Mesenchymal stem cell (in vitro differentiated cells and primary cell): ENCODE data around the gene TRAPPC14.

Experiments
- DNase-seq: peaks from one replicate; pipeline ENCODE4 v3.0.0-alpha.2; 2013
- H2AFZ ChIP-seq: one replicate; pipeline ENCODE4 v1.6.1; 2013; ENCODE audit warnings: low read depth, mild to moderate bottlenecking, control low read depth, inconsistent platforms, low read length, moderate library complexity
- H2AK5ac ChIP-seq: 2 replicates; pipeline ENCODE4 v1.6.1; 2013; ENCODE audit warnings: low read length, moderate library complexity, mild to moderate bottlenecking, inconsistent platforms; ENCODE audit not compliant: severe bottlenecking
- H2BK120ac ChIP-seq: one replicate; pipeline ENCODE4 v1.6.1; 2013; ENCODE audit warnings: low read depth, mild to moderate bottlenecking, inconsistent platforms, low read length, moderate library complexity
- H2BK12ac ChIP-seq, 2 experiments: one replicate each; pipeline ENCODE4 v1.6.1; 2013; ENCODE audit warnings: inconsistent platforms in 2 of 2, low read length in 2 of 2, mild to moderate bottlenecking in 2 of 2, moderate library complexity in 2 of 2, control low read depth in 1 of 2
- H2BK15ac ChIP-seq: one replicate; pipeline ENCODE4 v1.6.1; 2013; ENCODE audit warnings: mild to moderate bottlenecking, low read depth, inconsistent platforms; ENCODE audit not compliant: poor library complexity, severe bottlenecking
- H2BK5ac ChIP-seq: 2 replicates; pipeline ENCODE4 v1.6.1; 2013; ENCODE audit warnings: low read depth, mild to moderate bottlenecking, low read length, control low read depth, inconsistent platforms; ENCODE audit not compliant: poor library complexity, severe bottlenecking
- H3K14ac ChIP-seq, 2 experiments: one replicate each; pipeline ENCODE4 v1.6.1; 2013; ENCODE audit warnings: inconsistent platforms in 2 of 2, low read length in 2 of 2, control low read depth in 1 of 2, mild to moderate bottlenecking in 1 of 2, moderate library complexity in 1 of 2
- H3K18ac ChIP-seq, 2 experiments: one replicate each; pipeline ENCODE4 v1.6.1; 2013; ENCODE audit warnings: inconsistent platforms in 2 of 2, low read length in 2 of 2, control low read depth in 1 of 2, low read depth in 1 of 2, mild to moderate bottlenecking in 1 of 2
- H3K23ac ChIP-seq, 2 experiments: one replicate each; pipeline ENCODE4 v1.6.1; 2013; ENCODE audit warnings: inconsistent platforms in 2 of 2, low read length in 2 of 2, mild to moderate bottlenecking in 2 of 2, moderate library complexity in 2 of 2, control low read depth in 1 of 2
- H3K27ac ChIP-seq: 2 replicates; pipeline ENCODE4 v1.5.1; 2013; ENCODE audit warnings: mild to moderate bottlenecking, moderate library complexity, low read length, control low read depth, inconsistent platforms; ENCODE audit not compliant: poor library complexity, severe bottlenecking
- H3K27me3 ChIP-seq, 2 experiments: 2 replicates each; pipeline versions ENCODE4 v1.6.1 to v1.7.0; 2013; ENCODE audit warnings: low read length in 2 of 2, mild to moderate bottlenecking in 2 of 2, moderate library complexity in 2 of 2, control low read depth in 1 of 2, inconsistent platforms in 1 of 2; ENCODE audit not compliant: control insufficient read depth in 1 of 2, insufficient read depth in 1 of 2
- H3K36me3 ChIP-seq, 2 experiments: 2 replicates each; pipeline versions ENCODE4 v1.6.1 to v1.7.0; 2013; ENCODE audit warnings: low read length in 2 of 2, control low read depth in 1 of 2, inconsistent platforms in 1 of 2, low read depth in 1 of 2, mild to moderate bottlenecking in 1 of 2; ENCODE audit not compliant: insufficient read depth in 2 of 2, control insufficient read depth in 1 of 2
- H3K4ac ChIP-seq, 2 experiments: one replicate each; pipeline ENCODE4 v1.6.1; 2013; ENCODE audit warnings: inconsistent platforms in 2 of 2, low read length in 2 of 2, mild to moderate bottlenecking in 2 of 2, moderate library complexity in 2 of 2, control low read depth in 1 of 2, low read depth in 1 of 2
- H3K4me1 ChIP-seq: 2 replicates; pipeline ENCODE4 v1.6.1; 2013; ENCODE audit warnings: low read depth, low read length, control low read depth; ENCODE audit not compliant: control insufficient read depth, insufficient read depth
- H3K4me2 ChIP-seq: 2 replicates; pipeline ENCODE4 v1.6.1; 2013; ENCODE audit warnings: low read length, mild to moderate bottlenecking, inconsistent platforms; ENCODE audit not compliant: poor library complexity, severe bottlenecking
- H3K4me3 ChIP-seq, 2 experiments: 2 replicates each; pipeline versions ENCODE4 v1.5.1 to v1.7.0; 2013; ENCODE audit warnings: low read length in 2 of 2, mild to moderate bottlenecking in 2 of 2, control low read depth in 1 of 2, low read depth in 1 of 2; ENCODE audit not compliant: insufficient read depth in 1 of 2
- H3K79me1 ChIP-seq: replicated peaks from 2 replicates; pipeline ENCODE4 v1.6.1; 2013; ENCODE audit warnings: mild to moderate bottlenecking, control low read depth, low read length, inconsistent platforms; ENCODE audit not compliant: poor library complexity, severe bottlenecking
- H3K9ac ChIP-seq: 2 replicates; pipeline ENCODE4 v1.7.0; 2013; ENCODE audit warnings: mild to moderate bottlenecking, low read length, moderate library complexity
- H3K9me3 ChIP-seq: 2 replicates; pipeline ENCODE4 v1.7.0; 2013; ENCODE audit warnings: mild to moderate bottlenecking, low read length; ENCODE audit not compliant: control insufficient read depth
- H4K8ac ChIP-seq: one replicate; pipeline ENCODE4 v1.6.1; 2013; ENCODE audit warnings: inconsistent platforms, mild to moderate bottlenecking, low read length, moderate library complexity
- H4K91ac ChIP-seq: one replicate; pipeline ENCODE4 v1.6.1; 2013; ENCODE audit warnings: mild to moderate bottlenecking, low read length, inconsistent platforms
- WGBS: methylation state at CpG from one replicate; pipeline ENCODE4 v1.1.7; 2013; ENCODE audit warnings: mixed read lengths; 5-methylcytosine and 5-hydroxymethylcytosine counted together

The TRAPPC14 gene

GRCh38 chr7:100191775-100192174, 33.3 kb upstream of the TRAPPC14 start:
- WGBS, result 95% methylated on average over 2 of the region's 2 CpGs
- Histone ChIP-seq H2AFZ (no peak overlapping the region), H3K9ac (no peak overlapping the region), H3K79me1 (no peaks in the 10 kb centered on the region), H2AK5ac (no peak overlapping the region), H2BK5ac (no peak overlapping the region), H2BK12ac (no peak overlapping the region), H3K4me3 (no peak overlapping the region), H3K4me1 (no peaks in the 10 kb centered on the region), H3K4ac (no peak overlapping the region), H3K4me2 (no peak overlapping the region), H3K23ac (no peak overlapping the region), H2BK15ac (no peak overlapping the region), H4K8ac (no peak overlapping the region), H3K36me3 (no peaks in the 10 kb centered on the region), H3K18ac (no peak overlapping the region), H3K9me3 (no peaks in the 10 kb centered on the region), H3K27ac (no peak overlapping the region), H3K27me3 (peaks cover 0 to 13% of the 10 kb centered on the region in 2 experiments), H3K14ac (no peak overlapping the region), H2BK120ac (no peak overlapping the region), H4K91ac (no peak overlapping the region)
- DNase-seq, result peak; percentile 45

- Histone ChIP-seq H2AFZ (no peak overlapping the region), H2BK120ac (no peak overlapping the region), H3K9ac (peak overlapping the region; percentile 57), H3K4ac (no peak overlapping the region), H4K8ac (no peak overlapping the region), H3K27ac (no peak overlapping the region), H3K36me3 (no peaks in the 10 kb centered on the region), H2BK15ac (no peak overlapping the region), H3K79me1 (no peaks in the 10 kb centered on the region), H3K4me3 (no peak overlapping the region), H3K18ac (no peak overlapping the region), H2AK5ac (no peak overlapping the region), H2BK5ac (no peak overlapping the region), H3K9me3 (no peaks in the 10 kb centered on the region), H4K91ac (no peak overlapping the region), H3K27me3 (peaks cover 0 to 13% of the 10 kb centered on the region in 2 experiments), H3K4me2 (no peak overlapping the region), H3K23ac (no peak overlapping the region), H3K4me1 (no peaks in the 10 kb centered on the region), H3K14ac (no peak overlapping the region), H2BK12ac (no peak overlapping the region)
- WGBS, result 82% methylated on average over 4 of the region's 4 CpGs
- DNase-seq, result peak; percentile 51
These were observed 31.7 kb upstream of the TRAPPC14 start for GRCh38 chr7:100190048-100190711.

- Histone ChIP-seq H4K8ac (no peak overlapping the region), H3K4ac (no peak overlapping the region), H2AFZ (no peak overlapping the region), H3K14ac (no peak overlapping the region), H2BK5ac (peak overlapping the region; percentile 57), H3K4me1 (no peaks in the 10 kb centered on the region), H3K23ac (no peak overlapping the region), H3K36me3 (no peaks in the 10 kb centered on the region), H3K9me3 (no peaks in the 10 kb centered on the region), H2BK12ac (no peak overlapping the region), H3K27me3 (peaks cover 0 to 13% of the 10 kb centered on the region in 2 experiments), H2AK5ac (no peak overlapping the region), H3K4me2 (no peak overlapping the region), H3K18ac (no peak overlapping the region), H3K4me3 (no peak overlapping the region), H2BK15ac (no peak overlapping the region), H2BK120ac (no peak overlapping the region), H3K79me1 (no peaks in the 10 kb centered on the region), H4K91ac (no peak overlapping the region), H3K27ac (no peak overlapping the region), H3K9ac (no peak overlapping the region)
- 76% methylated on average over 3 of the region's 3 CpGs for WGBS
- no peak for DNase-seq
These were observed 30.5 kb upstream of the TRAPPC14 start for GRCh38 chr7:100189061-100189460.

GRCh38 chr7:100185726-100186125, 27.2 kb upstream of the TRAPPC14 start:
- Histone ChIP-seq H2BK5ac (no peak overlapping the region), H3K23ac (no peak overlapping the region), H4K91ac (no peak overlapping the region), H3K27me3 (peaks cover 0 to 6% of the 10 kb centered on the region in 2 experiments), H3K79me1 (no peaks in the 10 kb centered on the region), H2BK120ac (no peak overlapping the region), H2AFZ (no peak overlapping the region), H3K4me3 (no peak overlapping the region), H2AK5ac (no peak overlapping the region), H3K4ac (no peak overlapping the region), H2BK12ac (no peak overlapping the region), H2BK15ac (no peak overlapping the region), H4K8ac (no peak overlapping the region), H3K9me3 (no peaks in the 10 kb centered on the region), H3K27ac (no peak overlapping the region), H3K14ac (no peak overlapping the region), H3K36me3 (no peaks in the 10 kb centered on the region), H3K4me2 (no peak overlapping the region), H3K9ac (no peak overlapping the region), H3K18ac (no peak overlapping the region), H3K4me1 (no peaks in the 10 kb centered on the region)
- no peak for DNase-seq
- 57% methylated on average over 2 of the region's 2 CpGs for WGBS
